ENCODE data around the gene AGXT.

AGXT gene

GRCh38 chr2:240869956-240870875, 1.6 kb downstream of the AGXT start:
- DNase-seq (ENCODE audit: low spot score) = no peak

GRCh38 chr2:240871071-240871958, 2.7 kb downstream of the AGXT start:
- DNase-seq (ENCODE audit: low spot score) = no peak

GRCh38 chr2:240872317-240873097, 3.9 kb downstream of the AGXT start:
- no peak for DNase-seq (ENCODE audit: low spot score)

GRCh38 chr2:240873098-240873788, 4.6 kb downstream of the AGXT start:
- no peak for DNase-seq (ENCODE audit: low spot score)

GRCh38 chr2:240873805-240874714, 5.4 kb downstream of the AGXT start:
- no peak for DNase-seq (ENCODE audit: low spot score)

- no peak for DNase-seq (ENCODE audit: low spot score)
Measured at GRCh38 chr2:240874715-240875227, 6.1 kb downstream of the AGXT start.

- no peak for DNase-seq (ENCODE audit: low spot score)
Measured at GRCh38 chr2:240875228-240876034, 6.8 kb downstream of the AGXT start.

GRCh38 chr2:240876035-240876474, 7.4 kb downstream of the AGXT start:
- DNase-seq (ENCODE audit: low spot score) = no peak

GRCh38 chr2:240876475-240877251, 8.0 kb downstream of the AGXT start:
- DNase-seq (ENCODE audit: low spot score) = no peak

- no peak for DNase-seq (ENCODE audit: low spot score)
Measured at GRCh38 chr2:240877460-240878340, 9.1 kb downstream of the AGXT start.

GRCh38 chr2:240878341-240878936, 9.8 kb downstream of the AGXT start:
- DNase-seq (ENCODE audit: low spot score) = no peak

GRCh38 chr2:240879105-240879504, 10.5 kb downstream of the AGXT start:
- no peak for DNase-seq (ENCODE audit: low spot score)

- DNase-seq (ENCODE audit: low spot score) = no peak
Measured at GRCh38 chr2:240881913-240882312, 13.3 kb downstream of the AGXT start.

- no peak for DNase-seq (ENCODE audit: low spot score)
Measured at GRCh38 chr2:240884221-240884620, 15.6 kb downstream of the AGXT start.

- no peak for DNase-seq (ENCODE audit: low spot score)
Measured at GRCh38 chr2:240884745-240885144, 16.1 kb downstream of the AGXT start.

GRCh38 chr2:240885566-240885965, 16.9 kb downstream of the AGXT start:
- DNase-seq (ENCODE audit: low spot score) = no peak

- DNase-seq (ENCODE audit: low spot score) = no peak
Measured at GRCh38 chr2:240886023-240886565, 17.5 kb downstream of the AGXT start.
